H9 (cell line): ENCODE data around the gene CMTM2. TPM values are rescaled to one million over a fixed set of nuclear protein-coding genes. Genes with fewer than 3 reads are reported as not detected.

ENCODE experiments used
- DNase-seq: peaks from one replicate; pipeline ENCODE4 v3.0.0-alpha.2; 2017
- H2AFZ ChIP-seq: one replicate; pipeline ENCODE4 v1.6.1; 2013; ENCODE audit warnings: mild to moderate bottlenecking, low read length, control low read depth, moderate library complexity
- H2AK5ac ChIP-seq: 2 replicates; pipeline ENCODE4 v1.6.1; 2013; ENCODE audit warnings: low read length, control low read depth, mixed read lengths; ENCODE audit not compliant: insufficient read length
- H2BK120ac ChIP-seq: one replicate; pipeline ENCODE4 v1.6.1; 2013; ENCODE audit warnings: low read depth, mild to moderate bottlenecking, low read length, control low read depth, inconsistent platforms; ENCODE audit not compliant: poor library complexity, severe bottlenecking
- H2BK12ac ChIP-seq: 2 replicates; pipeline ENCODE4 v1.6.1; 2013; ENCODE audit warnings: low read length, control low read depth, mixed read lengths, low read depth; ENCODE audit not compliant: insufficient read length
- H2BK15ac ChIP-seq: 2 replicates; pipeline ENCODE4 v1.6.1; 2013; ENCODE audit warnings: low read depth, low read length, control low read depth
- H2BK20ac ChIP-seq: one replicate; pipeline ENCODE4 v1.6.1; 2013; ENCODE audit warnings: low read depth, mild to moderate bottlenecking, low read length, control low read depth, inconsistent platforms; ENCODE audit not compliant: poor library complexity, severe bottlenecking
- H2BK5ac ChIP-seq: 2 replicates; pipeline ENCODE4 v1.6.1; 2013; ENCODE audit warnings: low read length, control low read depth, mixed read lengths; ENCODE audit not compliant: insufficient read length
- H3K14ac ChIP-seq: 2 replicates; pipeline ENCODE4 v1.6.1; 2013; ENCODE audit warnings: low read length, control low read depth; ENCODE audit not compliant: insufficient read depth
- H3K18ac ChIP-seq: 2 replicates; pipeline ENCODE4 v1.6.1; 2013; ENCODE audit warnings: low read depth, mild to moderate bottlenecking, mixed read lengths, low read length, control low read depth; ENCODE audit not compliant: insufficient read length
- H3K23ac ChIP-seq: 2 replicates; pipeline ENCODE4 v1.6.1; 2013; ENCODE audit warnings: low read length, control low read depth, mixed read lengths, low read depth; ENCODE audit not compliant: insufficient read length
- H3K23me2 ChIP-seq: 2 replicates; pipeline ENCODE4 v1.6.1; 2013; ENCODE audit warnings: low read depth, mild to moderate bottlenecking, mixed read lengths, low read length, control low read depth; ENCODE audit not compliant: insufficient read length, poor library complexity, severe bottlenecking
- H3K27ac ChIP-seq: 2 replicates; pipeline ENCODE4 v1.5.1; 2013; ENCODE audit warnings: low read length, control low read depth, mixed read lengths, low read depth; ENCODE audit not compliant: insufficient read length
- H3K27me3 ChIP-seq: 2 replicates; pipeline ENCODE4 v1.6.1; 2013; ENCODE audit warnings: low read length, control low read depth, inconsistent platforms; ENCODE audit not compliant: insufficient read depth
- H3K4ac ChIP-seq: 2 replicates; pipeline ENCODE4 v1.6.1; 2013; ENCODE audit warnings: low read depth, mild to moderate bottlenecking, control low read depth, inconsistent platforms, low read length, moderate library complexity
- H3K4me1 ChIP-seq: 2 replicates; pipeline ENCODE4 v1.6.1; 2013; ENCODE audit warnings: low read length, control low read depth, inconsistent platforms; ENCODE audit not compliant: insufficient read depth
- H3K4me2 ChIP-seq: 2 replicates; pipeline ENCODE4 v1.6.1; 2013; ENCODE audit warnings: low read length, control low read depth, mixed read lengths; ENCODE audit not compliant: insufficient read length, insufficient read depth
- H3K56ac ChIP-seq: 2 replicates; pipeline ENCODE4 v1.6.1; 2013; ENCODE audit warnings: low read depth, mild to moderate bottlenecking, mixed read lengths, low read length, control low read depth; ENCODE audit not compliant: insufficient read length
- H3K79me1 ChIP-seq: 2 replicates; pipeline ENCODE4 v1.6.1; 2013; ENCODE audit warnings: low read depth, mild to moderate bottlenecking, moderate library complexity, low read length, control low read depth, inconsistent platforms; ENCODE audit not compliant: insufficient read depth, poor library complexity, severe bottlenecking
- H3K79me2 ChIP-seq: 2 replicates; pipeline ENCODE4 v1.6.1; 2013; ENCODE audit warnings: low read length, control low read depth, inconsistent platforms; ENCODE audit not compliant: insufficient read depth
- H3K9ac ChIP-seq: 2 replicates; pipeline ENCODE4 v1.6.1; 2013; ENCODE audit warnings: low read length, control low read depth, mixed read lengths; ENCODE audit not compliant: insufficient read length; ENCODE audit errors: extremely low read depth
- H3K9me3 ChIP-seq: one replicate; pipeline ENCODE4 v1.6.1; 2013; ENCODE audit warnings: low read depth, low read length, inconsistent platforms; ENCODE audit not compliant: control insufficient read depth
- H3T11ph ChIP-seq: one replicate; pipeline ENCODE4 v1.6.1; 2013; ENCODE audit warnings: mild to moderate bottlenecking, low read length, control low read depth, inconsistent platforms
- H4K20me1 ChIP-seq: one replicate; pipeline ENCODE4 v1.6.1; 2013; ENCODE audit not compliant: control insufficient read depth, insufficient read length, insufficient read depth
- H4K5ac ChIP-seq: 2 replicates; pipeline ENCODE4 v1.6.1; 2013; ENCODE audit warnings: low read depth, mild to moderate bottlenecking, mixed read lengths, low read length, control low read depth; ENCODE audit not compliant: insufficient read length
- H4K8ac ChIP-seq: replicated peaks from 2 replicates; pipeline ENCODE4 v1.6.1; 2013; ENCODE audit warnings: low read length, control low read depth, mixed read lengths, low read depth; ENCODE audit not compliant: insufficient read length
- H4K91ac ChIP-seq: 2 replicates; pipeline ENCODE4 v1.6.1; 2013; ENCODE audit warnings: low read depth, mild to moderate bottlenecking, moderate library complexity, mixed read lengths, low read length, control low read depth; ENCODE audit not compliant: insufficient read length
- H3K27ac Mint-ChIP-seq, 3 experiments: 2 replicates in 2 of 3; 3 replicates in 1 of 3; pipeline ENCODE4 v1.8.0; 2020 to 2021; ENCODE audit warnings: mixed read lengths in 3 of 3, mild to moderate bottlenecking in 1 of 3, moderate library complexity in 1 of 3
- H3K27me3 Mint-ChIP-seq: 2 replicates; pipeline ENCODE4 v1.8.0; 2021; ENCODE audit warnings: low read depth, mild to moderate bottlenecking, moderate library complexity, mixed read lengths
- H3K36me3 Mint-ChIP-seq, 3 experiments: 2 replicates in 2 of 3; 3 replicates in 1 of 3; pipeline ENCODE4 v1.8.0; 2020 to 2021; ENCODE audit warnings: low read depth in 3 of 3, mixed read lengths in 3 of 3; ENCODE audit not compliant: insufficient read depth in 1 of 3
- H3K4me1 Mint-ChIP-seq, 2 experiments: 2 replicates each; pipeline ENCODE4 v1.8.0; 2020; ENCODE audit warnings: mixed read lengths in 2 of 2
- H3K4me3 Mint-ChIP-seq, 2 experiments: 2 replicates in 1 of 2; 3 replicates in 1 of 2; pipeline ENCODE4 v1.8.0; 2020 to 2021; ENCODE audit warnings: mild to moderate bottlenecking in 2 of 2, mixed read lengths in 2 of 2, moderate library complexity in 1 of 2
- H3K9me3 Mint-ChIP-seq, 2 experiments: 2 replicates in 1 of 2; 3 replicates in 1 of 2; pipeline ENCODE4 v1.8.0; 2020; ENCODE audit warnings: mild to moderate bottlenecking in 2 of 2, mixed read lengths in 2 of 2, moderate library complexity in 1 of 2
- CTCF ChIP-seq: fragments of 200-600 bp; sonication (generic); conservative IDR thresholded peaks from 3 replicates; pipeline ENCODE4 v1.8.0; 2021; ENCODE audit warnings: antibody characterized with exemption, mild to moderate bottlenecking
- WGBS: extraction: QIAGEN DNeasy Blood & Tissue Kit; methylation state at CpG from one replicate; pipeline ENCODE4 v1.1.7; 2013; ENCODE audit warnings: missing lambda C conversion rate, low lambda C conversion rate, mixed read lengths; ENCODE audit not compliant: insufficient read length; ENCODE audit errors: extremely low coverage; 5-methylcytosine and 5-hydroxymethylcytosine counted together
- total RNA-seq: library from RNA; stranded (reverse); gene quantifications from 2 replicates; pipeline ENCODE4 v1.2.1, GENCODE V29; 2021

Gene CMTM2
- total RNA-seq, 1 experiment from 2014 or later = not detected

- Histone ChIP-seq H3K4ac (no peak overlapping the region), H3T11ph (no peak overlapping the region), H4K20me1 (no peaks in the 10 kb centered on the region), H4K8ac (no peak overlapping the region), H3K79me1 (no peaks in the 10 kb centered on the region), H3K27me3 (peaks cover 13% of the 10 kb centered on the region; the same call in 1 of the 2 replicates), H2AFZ (no peak overlapping the region), H3K18ac (no peak overlapping the region), H3K23me2 (no peaks in the 10 kb centered on the region), H2BK120ac (no peak overlapping the region), H3K4me1 (no peaks in the 10 kb centered on the region; the same call in 1 of the 2 replicates), H3K4me2 (no peak overlapping the region), H3K14ac (no peak overlapping the region), H3K9ac (no peak overlapping the region), H3K9me3 (no peaks in the 10 kb centered on the region), H2BK12ac (no peak overlapping the region), H2AK5ac (no peak overlapping the region), H4K91ac (no peak overlapping the region), H3K56ac (no peak overlapping the region), H2BK20ac (no peak overlapping the region), H3K27ac (no peak overlapping the region), H3K79me2 (no peaks in the 10 kb centered on the region), H3K23ac (no peak overlapping the region), H4K5ac (no peak overlapping the region), H2BK5ac (no peak overlapping the region), H2BK15ac (no peak overlapping the region)
- Mint-ChIP-seq H3K27ac (peak overlapping the region in 1 of 3 experiments; percentile 29; a peak in 1 of 7 replicates), H3K4me3 (no peak overlapping the region), H3K4me1 (peaks cover 28 to 32% of the 10 kb centered on the region in 2 experiments), H3K9me3 (no peaks in the 10 kb centered on the region), H3K36me3 (no peaks in the 10 kb centered on the region), H3K27me3 (peaks cover 35% of the 10 kb centered on the region)
- no peak for DNase-seq
- TF ChIP-seq CTCF = no peak
- no CpG with 5 or more reads among the region's 3 CpGs for WGBS
These were observed 2.1 kb downstream of the CMTM2 start for GRCh38 chr16:66581246-66581952.
